GM12878 (cell line): ENCODE measurements around the gene ADGRD1. TPM values are rescaled to one million over a fixed set of nuclear protein-coding genes. Genes with fewer than 3 reads are reported as not detected.

Experiments used
- ATAC-seq: fragments of 200-7000 bp; cut with Tn5 transposase; 3 replicates; pipeline ENCODE4 v1.9.1; 2020; ENCODE audit warnings: mild to moderate bottlenecking, moderate library complexity
- BruUV-seq: library from RNA; stranded (reverse); fragments of 400-500 nt; replicated peaks from 2 replicates; lab custom pipeline; 2021; lab: Mats Ljungman, UMichigan
- CTCF ChIA-PET: fragments of 300-600 bp; sonication (Branson Sonifier 250); formaldehyde crosslinking; extraction: SDS; loops from one replicate; lab custom pipeline; 2021; ENCODE audit warnings: inconsistent platforms; lab: Yijun Ruan, JAX
- POLR2A ChIA-PET: fragments of 350-600 bp; formaldehyde crosslinking; extraction: SDS; loops from one replicate; lab custom pipeline; 2021; ENCODE audit warnings: inconsistent platforms; lab: Charles Lee
- RAD21 ChIA-PET: fragments of 300-600 bp; sonication (Branson Sonifier 250); formaldehyde crosslinking; loops from one replicate; lab custom pipeline; 2023; ENCODE audit warnings: antibody characterized with exemption; ENCODE audit not compliant: unreplicated experiment; lab: Charles Lee
- SMC1A ChIA-PET: fragments of 300-600 bp; sonication (Branson Sonifier 250); formaldehyde crosslinking; loops from one replicate; lab custom pipeline; 2023; ENCODE audit not compliant: unreplicated experiment, uncharacterized antibody; lab: Charles Lee
- DNase-seq: peaks from one replicate; pipeline ENCODE4 v3.0.0-alpha.2; 2011; ENCODE audit warnings: low read depth, low spot score
- FAIRE-seq: peaks from 3 replicates; lab custom pipeline; 2011; peaks lifted over from hg19 to GRCh38; lab: Jason Lieb, UNC
- H2AFZ ChIP-seq: 2 replicates; pipeline ENCODE4 v1.6.0; 2011; ENCODE audit warnings: low read depth, low read length, control low read depth; ENCODE audit not compliant: control insufficient read depth
- H3K27ac ChIP-seq: 2 replicates; pipeline ENCODE4 v1.5.1; 2011; ENCODE audit warnings: control low read depth; ENCODE audit not compliant: control insufficient read depth, insufficient read depth
- H3K27me3 ChIP-seq, 2 experiments: replicated peaks in 1 of 2; 2 replicates each; pipeline versions ENCODE4 v1.6.0 to v1.6.1; 2011; ENCODE audit warnings: low read length in 1 of 2; ENCODE audit not compliant: control insufficient read depth in 2 of 2, insufficient read depth in 2 of 2
- H3K36me3 ChIP-seq, 2 experiments: 2 replicates each; pipeline ENCODE4 v1.5.1; 2011; ENCODE audit warnings: low read length in 1 of 2; ENCODE audit not compliant: control insufficient read depth in 2 of 2, insufficient read depth in 2 of 2
- H3K4me1 ChIP-seq: 2 replicates; pipeline ENCODE4 v1.6.1; 2011; ENCODE audit warnings: mild to moderate bottlenecking, low read length, moderate library complexity, mixed read lengths; ENCODE audit not compliant: control insufficient read depth, insufficient read depth
- H3K4me2 ChIP-seq: 2 replicates; pipeline ENCODE4 v1.6.0; 2011; ENCODE audit warnings: control low read depth; ENCODE audit not compliant: control insufficient read depth, insufficient read depth
- H3K4me3 ChIP-seq: fragments of 200-600 bp; sonication (generic); 2 replicates; pipeline ENCODE4 v1.5.1; 2016
- H3K79me2 ChIP-seq: 2 replicates; pipeline ENCODE4 v1.6.0; 2011; ENCODE audit warnings: low read length; ENCODE audit not compliant: control insufficient read depth, insufficient read depth
- H3K9ac ChIP-seq: 2 replicates; pipeline ENCODE4 v1.8.0; 2011; ENCODE audit warnings: low read length, control low read depth, mixed read lengths; ENCODE audit not compliant: control insufficient read depth, insufficient read depth
- H3K9me3 ChIP-seq: replicated peaks from 3 replicates; pipeline ENCODE4 v1.5.1; 2011; ENCODE audit warnings: mild to moderate bottlenecking, low read length; ENCODE audit not compliant: control insufficient read depth, insufficient read depth
- H4K20me1 ChIP-seq: 2 replicates; pipeline ENCODE4 v1.6.0; 2011; ENCODE audit not compliant: control insufficient read depth, insufficient read depth
- CTCF ChIP-seq, 3 experiments: IDR thresholded peaks in 2 of 3; conservative IDR thresholded peaks in 1 of 3; 2 replicates each; pipeline ENCODE4 v1.5.1; 2011; ENCODE audit warnings: low read depth in 3 of 3, low read length in 3 of 3, mild to moderate bottlenecking in 3 of 3, control low read depth in 2 of 3, moderate library complexity in 2 of 3, inconsistent platforms in 1 of 3, mixed read lengths in 1 of 3; ENCODE audit not compliant: control insufficient read depth in 2 of 3, insufficient read depth in 1 of 3; ENCODE audit errors: extremely low read depth in 1 of 3
- EZH2 ChIP-seq: IDR thresholded peaks from 2 replicates; pipeline ENCODE4 v1.6.1; 2012; ENCODE audit warnings: low read depth, mild to moderate bottlenecking, control low read depth, inconsistent platforms, low read length, borderline replicate concordance; ENCODE audit not compliant: control insufficient read depth
- GABPA ChIP-seq: IDR thresholded peaks from 2 replicates; pipeline ENCODE4 v1.6.1; 2014; ENCODE audit warnings: antibody characterized with exemption, low read depth, mild to moderate bottlenecking, inconsistent platforms
- NFIC ChIP-seq: IDR thresholded peaks from 2 replicates; pipeline ENCODE4 v1.6.1; 2012; ENCODE audit warnings: low read depth, mild to moderate bottlenecking, inconsistent platforms, low read length, moderate library complexity
- RB1 ChIP-seq: fragments of 450-650 bp; formaldehyde crosslinking; IDR thresholded peaks from 2 replicates; pipeline ENCODE4 v1.6.1; 2017; ENCODE audit warnings: mild to moderate bottlenecking, borderline replicate concordance
- RBBP5 ChIP-seq: fragments of 200-600 bp; sonication (generic); conservative IDR thresholded peaks from 2 replicates; pipeline ENCODE4 v1.6.1; 2016
- TARDBP ChIP-seq: IDR thresholded peaks from 2 replicates; pipeline ENCODE4 v1.6.1; 2016; ENCODE audit warnings: borderline replicate concordance
- TBL1XR1 ChIP-seq: IDR thresholded peaks from 2 replicates; pipeline ENCODE4 v1.6.1; 2012; ENCODE audit warnings: low read depth, low read length, improper control_type of control experiment
- ZBTB11 ChIP-seq: fragments of 450-650 bp; formaldehyde crosslinking; IDR thresholded peaks from 2 replicates; pipeline ENCODE4 v1.5.0; 2022; ENCODE audit warnings: mild to moderate bottlenecking, missing genetic modification characterization
- ZNF592 ChIP-seq: fragments of 450-650 bp; IDR thresholded peaks from 2 replicates; pipeline ENCODE4 v1.6.1; 2017; ENCODE audit warnings: mild to moderate bottlenecking, moderate library complexity
- WGBS: methylation state at CpG from one replicate; pipeline ENCODE4 v1.1.6; 2016; ENCODE audit warnings: low lambda C conversion rate; ENCODE audit not compliant: insufficient replicate concordance, insufficient coverage; ENCODE audit errors: missing lambda C conversion rate; 5-methylcytosine and 5-hydroxymethylcytosine counted together
- in situ Hi-C: fragments of 300-500 bp; cut with MboI; formaldehyde crosslinking; loops from 9 replicates; pipeline ENCODE4 v1.14.3; 2018; ENCODE audit warnings: mixed read lengths
- intact Hi-C: fragments of 100-400 bp; cut with micrococcal nuclease; formaldehyde crosslinking; loops from one replicate; pipeline ENCODE4 v1.14.2; 2022; ENCODE audit not compliant: unreplicated experiment
- polyA plus RNA-seq, 11 experiments: library from polyadenylated mRNA; depleted of rRNA in 4 of 11; unstranded in 6 of 11; stranded (reverse) in 5 of 11; fragments of >200 nt; fragmentation: Nextera tagmentation in 4 of 11; fragmentation: Illumina TruSeq in 1 of 11; extraction: Ambion mirVana in 4 of 11; extraction: Trizol in 1 of 11; gene quantifications; 1 replicate in 1 of 11; 2 replicates in 10 of 11; pipeline versions ENCODE4 v1.2.1 to v1.2.3, GENCODE V29; 2011 to 2016; ENCODE audit warnings: inconsistent platforms in 2 of 11, missing spikeins in 2 of 11, low read depth in 1 of 11
- total RNA-seq, 4 experiments: library from RNA; depleted of rRNA in 3 of 4; stranded (reverse); fragments of >200 nt in 3 of 4; fragmentation: Illumina TruSeq in 1 of 4; extraction: Trizol in 1 of 4; gene quantifications; 2 replicates each; pipeline versions ENCODE4 v1.2.1 to v1.2.3, GENCODE V29; 2013 to 2021
- TF ChIP-seq, protein P1 (sequence below): IDR thresholded peaks from 2 replicates; pipeline ENCODE4 v1.6.1; 2012; ENCODE audit warnings: low read depth, low read length, improper control_type of control experiment

ADGRD1 gene
- total and polyA plus RNA-seq, 10 of the 15 experiments (the other 5 are each of a cell fraction or from before 2014, with no cell fraction given): 0.15 to 12.7 (median 1.2) TPM

- no peaks in the 10 kb centered on the region for H3K9me3 ChIP-seq
- no peak overlapping the region for H3K4me3 ChIP-seq
- H3K4me2 ChIP-seq: no peak overlapping the region
- ChIA-PET POLR2A (no interaction called here), CTCF (interaction anchor here (0.9 kb wide), 1 partner anchor 164 kb away, joined by 3 read pairs; no protein-coding TSS in a partner anchor), SMC1A (no interaction called here), RAD21 (no interaction called here)
- FAIRE-seq (no peak), DNase-seq (no peak), ATAC-seq (no peak)
- H4K20me1 ChIP-seq: no peaks in the 10 kb centered on the region
- no peak overlapping the region for H3K9ac ChIP-seq
- no peak overlapping the region for H3K27ac ChIP-seq
- H3K36me3 ChIP-seq: no peaks in the 10 kb centered on the region
- H2AFZ ChIP-seq: no peak overlapping the region
- no peaks in the 10 kb centered on the region for H3K4me1 ChIP-seq
- no TSS peak for BruUV-seq
- in situ Hi-C loops: no loop called here
- intact Hi-C loops: no loop called here
- no peaks in the 10 kb centered on the region for H3K79me2 ChIP-seq
- 44% methylated on average over 18 of the region's 18 CpGs for WGBS
- no peaks in the 10 kb centered on the region for H3K27me3 ChIP-seq
- TF ChIP-seq ZNF592 (no peak), ZBTB11 (CRISPR knock-in tag) (no peak), CTCF (IDR thresholded peaks at IDR 0.05 in 2 of 3, conservative IDR thresholded peaks at IDR 0.05 in 1 of 3; ENCODE audit: control insufficient read depth in 2 of 3, extremely low read depth in 1 of 3, insufficient read depth in 1 of 3, low read depth in 3 of 3, low read length in 3 of 3) (no peak), NFIC (no peak), GABPA (no peak), TBL1XR1 (no peak), RBBP5 (no peak), TARDBP (no peak), RB1 (no peak), EZH2 (no peak)
- TF ChIP-seq, protein P1, sequence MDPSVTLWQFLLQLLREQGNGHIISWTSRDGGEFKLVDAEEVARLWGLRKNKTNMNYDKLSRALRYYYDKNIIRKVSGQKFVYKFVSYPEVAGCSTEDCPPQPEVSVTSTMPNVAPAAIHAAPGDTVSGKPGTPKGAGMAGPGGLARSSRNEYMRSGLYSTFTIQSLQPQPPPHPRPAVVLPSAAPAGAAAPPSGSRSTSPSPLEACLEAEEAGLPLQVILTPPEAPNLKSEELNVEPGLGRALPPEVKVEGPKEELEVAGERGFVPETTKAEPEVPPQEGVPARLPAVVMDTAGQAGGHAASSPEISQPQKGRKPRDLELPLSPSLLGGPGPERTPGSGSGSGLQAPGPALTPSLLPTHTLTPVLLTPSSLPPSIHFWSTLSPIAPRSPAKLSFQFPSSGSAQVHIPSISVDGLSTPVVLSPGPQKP: no peak
Observed at GRCh38 chr12:131035245-131035681, 81.6 kb downstream of the ADGRD1 start.
